ENCODE data around the gene KCNK5.

Gene KCNK5

GRCh38 chr6:39223555-39223954 is 5.7 kb downstream of the KCNK5 start:
- Histone ChIP-seq H3K27ac (ENCODE audit: extremely low read depth, low read depth, low read length) (no peak overlapping the region), H3K4me1 (ENCODE audit: control insufficient read depth, insufficient read depth, low read length) (0 out of 2 replicates have a peak, but pooled peaks cover 4% of the 10 kb centered on the region), H3K9me3 (ENCODE audit: control insufficient read depth, insufficient read depth, low read depth, low read length) (no peaks in the 10 kb centered on the region), H3K4me3 (ENCODE audit: low read depth, low read length) (no peak overlapping the region), H3K36me3 (ENCODE audit: control insufficient read depth in 2 of 2, insufficient read depth in 1 of 2, low read length in 2 of 2) (no peaks in the 10 kb centered on the region)
- no peak for TF ChIP-seq ZNF211 (tag by site-specific recombination; IDR thresholded peaks at IDR 0.05; ENCODE audit: low read depth)
- TF ChIP-seq ZNF664 (tag by site-specific recombination; IDR thresholded peaks at IDR 0.05), result no peak
- no peak for TF ChIP-seq ZNF398 (tag by site-specific recombination; IDR thresholded peaks at IDR 0.05)
- TF ChIP-seq ZXDB (tag by site-specific recombination; IDR thresholded peaks at IDR 0.05), result no peak
- TF ChIP-seq ZNF561 (tag by site-specific recombination; IDR thresholded peaks at IDR 0.05; ENCODE audit: borderline replicate concordance), result no peak
- TF ChIP-seq ZNF19 (tag by site-specific recombination; IDR thresholded peaks at IDR 0.05; ENCODE audit: low read depth), result no peak
- no peak for TF ChIP-seq ZEB2 (tag by site-specific recombination; IDR thresholded peaks at IDR 0.05)
- no peak for TF ChIP-seq ZNF16 (tag by site-specific recombination; IDR thresholded peaks at IDR 0.05; ENCODE audit: low read depth)
- no peak for TF ChIP-seq ZNF558 (tag by site-specific recombination; IDR thresholded peaks at IDR 0.05)
- TF ChIP-seq REPIN1 (tag by site-specific recombination; IDR thresholded peaks at IDR 0.05; ENCODE audit: low read depth), result no peak
- no peak for TF ChIP-seq BCL11A (tag by site-specific recombination; IDR thresholded peaks at IDR 0.05; ENCODE audit: low read depth)
- no peak for TF ChIP-seq ZNF639 (tag by site-specific recombination; IDR thresholded peaks at IDR 0.05)
- no peak for TF ChIP-seq ZNF292 (tag by site-specific recombination; IDR thresholded peaks at IDR 0.05; ENCODE audit: borderline replicate concordance, low read depth)
- TF ChIP-seq GFI1B (tag by site-specific recombination; IDR thresholded peaks at IDR 0.05), result no peak
- TF ChIP-seq ZNF785 (tag by site-specific recombination; IDR thresholded peaks at IDR 0.05), result no peak
- no peak for TF ChIP-seq ZNF600 (tag by site-specific recombination; IDR thresholded peaks at IDR 0.05)
- TF ChIP-seq ZBTB7A (tag by site-specific recombination; IDR thresholded peaks at IDR 0.05; ENCODE audit: low read depth), result no peak
- ChIA-PET POLR2A (no interaction called here), CTCF (interaction anchor here (0.6 to 2.0 kb wide), 4 partner anchors 11 to 86 kb away, joined by 3 to 6 read pairs (median 4); no protein-coding TSS in a partner anchor)

- Histone ChIP-seq H3K4me3 (ENCODE audit: low read depth, low read length) (no peak overlapping the region), H3K4me1 (ENCODE audit: control insufficient read depth, insufficient read depth, low read length) (0 out of 2 replicates have a peak, but pooled peaks cover 4% of the 10 kb centered on the region), H3K36me3 (ENCODE audit: control insufficient read depth in 2 of 2, insufficient read depth in 1 of 2, low read length in 2 of 2) (no peaks in the 10 kb centered on the region), H3K27ac (ENCODE audit: extremely low read depth, low read depth, low read length) (no peak overlapping the region), H3K9me3 (ENCODE audit: control insufficient read depth, insufficient read depth, low read depth, low read length) (no peaks in the 10 kb centered on the region)
- TF ChIP-seq GLIS2 (tag by site-specific recombination; IDR thresholded peaks at IDR 0.05) (no peak), ZNF280C (tag by site-specific recombination; IDR thresholded peaks at IDR 0.05) (no peak), ZNF146 (tag by site-specific recombination; IDR thresholded peaks at IDR 0.05) (no peak), KLF7 (tag by site-specific recombination; IDR thresholded peaks at IDR 0.05; ENCODE audit: borderline replicate concordance) (no peak), ZNF654 (tag by site-specific recombination; IDR thresholded peaks at IDR 0.05; ENCODE audit: low read depth) (no peak), MEIS1 (CRISPR knock-in tag; IDR thresholded peaks at IDR 0.05; ENCODE audit: borderline replicate concordance) (no peak), ZNF837 (tag by site-specific recombination; IDR thresholded peaks at IDR 0.05) (no peak), ZNF514 (tag by site-specific recombination; IDR thresholded peaks at IDR 0.05) (no peak), ZNF10 (tag by site-specific recombination; IDR thresholded peaks at IDR 0.05) (no peak), ZNF776 (tag by site-specific recombination; IDR thresholded peaks at IDR 0.05; ENCODE audit: borderline replicate concordance) (no peak), OSR2 (tag by site-specific recombination; IDR thresholded peaks at IDR 0.05) (no peak), ZNF785 (tag by site-specific recombination; IDR thresholded peaks at IDR 0.05) (no peak), SETDB1 (IDR thresholded peaks at IDR 0.05; ENCODE audit: insufficient read length, low read length) (no peak), YY1 (tag by site-specific recombination; IDR thresholded peaks at IDR 0.05) (no peak)
- POLR2A ChIA-PET, result no interaction called here
- CTCF ChIA-PET, result interaction anchor here (0.6 to 2.0 kb wide), 4 partner anchors 11 to 80 kb away, joined by 3 to 6 read pairs (median 5); no protein-coding TSS in a partner anchor
Measured at GRCh38 chr6:39223061-39223460, 6.2 kb downstream of the KCNK5 start.

All from HEK293 (cell line).